ENCODE measurements around the gene LYG2.
"Not testable (repeated sequence)": the region's sequence is repeated elsewhere in the genome, so short reads cannot be mapped to it uniquely, and the experiment has no call there.

LYG2 gene

GRCh38 chr2:99255491-99256318, at the start of gene LYG2:
Gene LYG2, minus strand, starts transcription at chr2:99255666. Its CDS starts 1,406 bp downstream, at chr2:99254260.
- no peaks in the 10 kb centered on the region for H3K4me1 Mint-ChIP-seq
- H3K27me3 Mint-ChIP-seq, result no peaks in the 10 kb centered on the region
- H3K36me3 Mint-ChIP-seq, result no peaks in the 10 kb centered on the region

GRCh38 chr2:99301097-99301496, 45.6 kb upstream of the LYG2 start, which contains the start of gene LYG1:
Gene LYG1, minus strand, starts transcription at chr2:99301197. Its CDS starts 5,527 bp downstream, at chr2:99295670.
- H3K4me1 Mint-ChIP-seq, H3K9me3 Mint-ChIP-seq, CTCF ChIA-PET, DNase-seq, H3K27ac Mint-ChIP-seq, H3K4me3 Mint-ChIP-seq, H3K27me3 Mint-ChIP-seq, H3K36me3 Mint-ChIP-seq: not testable (repeated sequence)

More at GRCh38 chr2:99255491-99256318, at the start of gene LYG2:
- CTCF ChIA-PET, result no interaction called here
- Mint-ChIP-seq H3K4me3 (no peak within 1 kb of the TSS), H3K27ac (no peak within 1 kb of the TSS), H3K9me3 (no peaks in the 10 kb centered on the region)
- DNase-seq, result no peak

GRCh38 chr2:99299580-99299979, 44.1 kb upstream of the LYG2 start:
- peaks cover 1% of the 10 kb centered on the region for H3K36me3 Mint-ChIP-seq
- no peak for DNase-seq
- H3K27me3 Mint-ChIP-seq, result no peaks in the 10 kb centered on the region
- H3K27ac Mint-ChIP-seq, result no peak overlapping the region
- CTCF ChIA-PET, result no interaction called here
- no peaks in the 10 kb centered on the region for H3K4me1 Mint-ChIP-seq
- no peak overlapping the region for H3K4me3 Mint-ChIP-seq
- H3K9me3 Mint-ChIP-seq, result peaks cover 1% of the 10 kb centered on the region

- Mint-ChIP-seq H3K27ac (no peak overlapping the region), H3K36me3 (peaks cover 1% of the 10 kb centered on the region), H3K4me3 (no peak overlapping the region), H3K9me3 (peaks cover 1% of the 10 kb centered on the region), H3K4me1 (no peaks in the 10 kb centered on the region), H3K27me3 (no peaks in the 10 kb centered on the region)
- CTCF ChIA-PET, result no interaction called here
- no peak for DNase-seq
Measured at GRCh38 chr2:99297994-99298393, 42.5 kb upstream of the LYG2 start.

GRCh38 chr2:99285526-99285925, 30.1 kb upstream of the LYG2 start:
- Mint-ChIP-seq H3K9me3 (no peaks in the 10 kb centered on the region), H3K4me1 (no peaks in the 10 kb centered on the region), H3K27me3 (no peaks in the 10 kb centered on the region), H3K36me3 (peaks cover under 1% of the 10 kb centered on the region), H3K4me3 (no peak overlapping the region), H3K27ac (no peak overlapping the region)
- CTCF ChIA-PET, result no interaction called here
- DNase-seq, result no peak

GRCh38 chr2:99279969-99280695, 24.7 kb upstream of the LYG2 start:
- Mint-ChIP-seq H3K27ac (no peak overlapping the region), H3K9me3 (peaks cover 8% of the 10 kb centered on the region), H3K4me3 (no peak overlapping the region), H3K4me1 (no peaks in the 10 kb centered on the region), H3K27me3 (no peaks in the 10 kb centered on the region), H3K36me3 (peaks cover 4% of the 10 kb centered on the region)
- CTCF ChIA-PET, result no interaction called here
- DNase-seq, result no peak

- Mint-ChIP-seq H3K4me3 (no peak overlapping the region), H3K36me3 (peaks cover 4% of the 10 kb centered on the region), H3K4me1 (no peaks in the 10 kb centered on the region), H3K27ac (no peak overlapping the region), H3K27me3 (no peaks in the 10 kb centered on the region), H3K9me3 (peaks cover 8% of the 10 kb centered on the region)
- no peak for DNase-seq
- CTCF ChIA-PET, result no interaction called here
Measured at GRCh38 chr2:99278793-99279291, 23.4 kb upstream of the LYG2 start.

GRCh38 chr2:99278195-99278765, 22.8 kb upstream of the LYG2 start:
- H3K4me3 Mint-ChIP-seq, H3K4me1 Mint-ChIP-seq, H3K27ac Mint-ChIP-seq, H3K36me3 Mint-ChIP-seq, CTCF ChIA-PET, DNase-seq, H3K27me3 Mint-ChIP-seq, H3K9me3 Mint-ChIP-seq: not testable (repeated sequence)

GRCh38 chr2:99275882-99276281, 20.4 kb upstream of the LYG2 start:
- H3K27ac Mint-ChIP-seq, result no peak overlapping the region
- no peaks in the 10 kb centered on the region for H3K27me3 Mint-ChIP-seq
- H3K36me3 Mint-ChIP-seq, result peaks cover 4% of the 10 kb centered on the region
- H3K4me1 Mint-ChIP-seq, result no peaks in the 10 kb centered on the region
- CTCF ChIA-PET, result no interaction called here
- DNase-seq, result no peak
- peaks cover 16% of the 10 kb centered on the region for H3K9me3 Mint-ChIP-seq
- no peak overlapping the region for H3K4me3 Mint-ChIP-seq

- H3K36me3 Mint-ChIP-seq, result no peaks in the 10 kb centered on the region
- no peak overlapping the region for H3K27ac Mint-ChIP-seq
- no peak overlapping the region for H3K4me3 Mint-ChIP-seq
- no peaks in the 10 kb centered on the region for H3K27me3 Mint-ChIP-seq
- DNase-seq, result no peak
- CTCF ChIA-PET, result no interaction called here
- H3K9me3 Mint-ChIP-seq, result no peaks in the 10 kb centered on the region
- H3K4me1 Mint-ChIP-seq, result no peaks in the 10 kb centered on the region
Measured at GRCh38 chr2:99261242-99261641, 5.8 kb upstream of the LYG2 start.

GRCh38 chr2:99260184-99260583, 4.7 kb upstream of the LYG2 start:
- DNase-seq, result no peak
- no peaks in the 10 kb centered on the region for H3K4me1 Mint-ChIP-seq
- no peak overlapping the region for H3K4me3 Mint-ChIP-seq
- no peaks in the 10 kb centered on the region for H3K36me3 Mint-ChIP-seq
- CTCF ChIA-PET, result no interaction called here
- H3K27ac Mint-ChIP-seq, result no peak overlapping the region
- no peaks in the 10 kb centered on the region for H3K27me3 Mint-ChIP-seq
- no peaks in the 10 kb centered on the region for H3K9me3 Mint-ChIP-seq

- Mint-ChIP-seq H3K27ac (no peak overlapping the region), H3K9me3 (no peaks in the 10 kb centered on the region), H3K27me3 (no peaks in the 10 kb centered on the region), H3K4me3 (no peak overlapping the region), H3K36me3 (no peaks in the 10 kb centered on the region), H3K4me1 (no peaks in the 10 kb centered on the region)
- CTCF ChIA-PET, result no interaction called here
- DNase-seq, result no peak
Measured at GRCh38 chr2:99259465-99259864, 4.0 kb upstream of the LYG2 start.

GRCh38 chr2:99256677-99257076, 1.2 kb upstream of the LYG2 start:
- Mint-ChIP-seq H3K27me3 (no peaks in the 10 kb centered on the region), H3K4me3 (no peak overlapping the region), H3K4me1 (no peaks in the 10 kb centered on the region), H3K9me3 (no peaks in the 10 kb centered on the region), H3K36me3 (no peaks in the 10 kb centered on the region), H3K27ac (no peak overlapping the region)
- no peak for DNase-seq
- CTCF ChIA-PET, result no interaction called here

- H3K27ac Mint-ChIP-seq, result no peak overlapping the region
- H3K4me1 Mint-ChIP-seq, result no peaks in the 10 kb centered on the region
- CTCF ChIA-PET, result no interaction called here
- no peaks in the 10 kb centered on the region for H3K36me3 Mint-ChIP-seq
- DNase-seq, result no peak
- H3K9me3 Mint-ChIP-seq, result peaks cover 2% of the 10 kb centered on the region
- H3K4me3 Mint-ChIP-seq, result no peak overlapping the region
- no peaks in the 10 kb centered on the region for H3K27me3 Mint-ChIP-seq
Measured at GRCh38 chr2:99249951-99250350, 5.5 kb downstream of the LYG2 start.

- Mint-ChIP-seq H3K27me3 (no peaks in the 10 kb centered on the region), H3K4me3 (no peak overlapping the region), H3K9me3 (no peaks in the 10 kb centered on the region), H3K27ac (no peak overlapping the region), H3K36me3 (no peaks in the 10 kb centered on the region), H3K4me1 (no peaks in the 10 kb centered on the region)
- CTCF ChIA-PET, result no interaction called here
- no peak for DNase-seq
Measured at GRCh38 chr2:99242151-99242550, 13.3 kb downstream of the LYG2 start.
